Measurements from ENCODE around the gene SPON1.
"Not testable (repeated sequence)": the region's sequence is repeated elsewhere in the genome, so short reads cannot be mapped to it uniquely, and the experiment has no call there.

SPON1 gene

GRCh38 chr11:14252501-14252900, 290.0 kb downstream of the SPON1 start:
- DNase-seq, result not testable (repeated sequence)

- no peak for DNase-seq
Observed at GRCh38 chr11:14253421-14253820, 290.9 kb downstream of the SPON1 start.

GRCh38 chr11:14253840-14254239, 291.3 kb downstream of the SPON1 start:
- no peak for DNase-seq

- DNase-seq, result no peak
Observed at GRCh38 chr11:14254533-14255237, 292.2 kb downstream of the SPON1 start.

- no peak for DNase-seq
Observed at GRCh38 chr11:14255238-14255534, 292.7 kb downstream of the SPON1 start.

- DNase-seq, result no peak
Observed at GRCh38 chr11:14258221-14258935, 295.9 kb downstream of the SPON1 start.

GRCh38 chr11:14259186-14259784, 296.8 kb downstream of the SPON1 start:
- DNase-seq, result no peak

GRCh38 chr11:14259878-14260277, 297.4 kb downstream of the SPON1 start:
- no peak for DNase-seq

GRCh38 chr11:14261066-14261465, 298.5 kb downstream of the SPON1 start:
- no peak for DNase-seq

- DNase-seq, result no peak
Observed at GRCh38 chr11:14262271-14262846, 299.8 kb downstream of the SPON1 start.

GRCh38 chr11:14264966-14265365, 302.4 kb downstream of the SPON1 start:
- no peak for DNase-seq

- no peak for DNase-seq
Observed at GRCh38 chr11:14266622-14267021, 304.1 kb downstream of the SPON1 start.

- no peak for DNase-seq
Observed at GRCh38 chr11:14267861-14268635, 305.5 kb downstream of the SPON1 start.

- DNase-seq, result no peak
Observed at GRCh38 chr11:14269692-14270573, 307.4 kb downstream of the SPON1 start.

- DNase-seq, result no peak
Observed at GRCh38 chr11:14270690-14271542, 308.4 kb downstream of the SPON1 start.

GRCh38 chr11:14273895-14274294, 311.4 kb downstream of the SPON1 start:
- DNase-seq, result no peak

GRCh38 chr11:14275076-14275475, 312.6 kb downstream of the SPON1 start:
- no peak for DNase-seq

- not testable (repeated sequence) for DNase-seq
Observed at GRCh38 chr11:14278869-14279268, 316.3 kb downstream of the SPON1 start.

- DNase-seq, result no peak
Observed at GRCh38 chr11:14288189-14288935, 325.8 kb downstream of the SPON1 start.

GRCh38 chr11:14290422-14290821, 327.9 kb downstream of the SPON1 start:
- no peak for DNase-seq
